GM19193 (cell line): ENCODE measurements around the gene ELOVL2.

Experiments used
- POLR2A ChIP-seq: IDR thresholded peaks from 4 replicates; pipeline ENCODE4 v1.6.1; 2011; ENCODE audit not compliant: insufficient read depth, insufficient read length; ENCODE audit errors: extremely low read depth

Gene ELOVL2

GRCh38 chr6:10949579-10950490 is 94.3 kb downstream of the ELOVL2 start:
- no peak for TF ChIP-seq POLR2A

- TF ChIP-seq POLR2A, result no peak
These were observed 96.1 kb downstream of the ELOVL2 start for GRCh38 chr6:10947966-10948365.

- TF ChIP-seq POLR2A, result no peak
These were observed 98.3 kb downstream of the ELOVL2 start for GRCh38 chr6:10945845-10946244.

DNA sequence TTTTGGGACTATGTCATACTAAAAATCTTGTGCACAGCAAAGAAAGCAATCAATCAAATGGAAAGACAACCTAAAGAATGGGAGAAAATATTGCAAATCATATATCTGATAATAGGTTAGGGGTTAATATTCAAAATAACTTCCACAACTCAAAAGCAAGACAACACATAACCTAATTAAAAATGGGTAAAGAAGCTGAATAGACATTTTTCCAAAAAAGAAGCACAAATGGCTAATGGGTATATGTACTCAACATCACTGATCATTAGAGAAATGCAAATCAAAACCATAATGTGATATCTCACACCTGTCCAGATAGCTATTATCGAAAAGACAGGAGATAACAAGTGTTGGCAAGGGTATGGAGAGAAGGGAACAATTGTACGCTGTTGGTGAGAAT is 104.3 kb downstream of the ELOVL2 start:
- no peak for TF ChIP-seq POLR2A

- no peak for TF ChIP-seq POLR2A
These were observed 111.0 kb downstream of the ELOVL2 start for GRCh38 chr6:10933126-10933525.
